GM18511 (cell line): ENCODE results near the gene NME5.
"Not testable (repeated sequence)": the region's sequence is repeated elsewhere in the genome, so short reads cannot be mapped to it uniquely, and the experiment has no call there.

Experiments used
- ATAC-seq: cut with Tn5 transposase; IDR thresholded peaks from one replicate; pipeline ENCODE4 v1.9.1; 2021; ENCODE audit warnings: mild to moderate bottlenecking, moderate library complexity; ENCODE audit not compliant: unreplicated experiment

NME5 gene

DNA sequence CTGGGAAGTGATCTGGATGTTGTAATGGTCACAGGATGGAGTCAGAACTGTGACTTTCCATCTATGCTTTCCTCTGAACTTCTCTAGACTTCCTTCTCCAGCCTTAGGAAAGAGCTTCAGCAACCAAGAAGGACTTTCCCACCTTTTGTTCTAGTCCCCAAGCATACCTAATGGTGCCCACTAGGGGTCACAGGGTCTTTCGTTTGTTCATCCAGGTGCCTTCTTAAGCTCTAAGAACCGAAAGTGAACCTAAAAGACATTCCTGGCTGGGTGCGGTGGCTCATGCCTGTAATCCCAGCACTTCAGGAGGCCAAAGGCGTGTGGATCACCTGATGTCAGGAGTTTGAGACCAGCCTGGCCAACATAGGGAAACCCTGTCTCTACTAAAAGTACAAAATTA is 57.2 kb downstream of the NME5 start:
- no peak for ATAC-seq

DNA sequence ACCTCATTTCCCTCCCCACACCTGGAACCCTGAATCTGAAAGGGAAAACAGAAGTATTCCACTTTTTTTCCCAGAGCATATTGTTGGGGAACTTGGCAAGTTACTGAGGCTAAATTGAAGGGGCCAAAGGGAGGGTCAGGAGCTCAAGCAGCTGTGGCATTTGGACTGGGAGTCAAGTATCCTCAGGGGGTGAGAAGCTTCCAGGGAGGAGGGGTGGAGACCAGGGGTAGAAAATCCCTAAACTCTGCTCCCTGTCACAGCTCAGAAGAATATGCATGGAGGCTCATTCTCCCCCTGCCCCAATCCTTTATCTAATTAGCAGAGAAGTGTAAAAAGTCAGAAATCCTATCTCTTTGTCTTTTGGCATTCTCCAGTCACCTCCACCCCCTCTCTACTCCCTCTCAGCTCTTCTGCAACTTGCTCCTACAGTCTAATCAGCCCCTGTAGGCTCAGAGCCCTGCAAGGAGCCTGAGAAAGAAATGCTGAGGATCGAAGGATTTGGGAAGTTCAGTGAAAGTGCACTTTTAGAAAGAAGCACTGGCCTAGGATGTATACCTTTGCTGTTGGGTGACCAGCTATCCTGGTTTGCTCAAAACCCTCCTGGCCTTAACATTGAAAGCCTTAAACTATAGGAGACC is 61.1 kb downstream of the NME5 start:
- ATAC-seq, result no peak

DNA sequence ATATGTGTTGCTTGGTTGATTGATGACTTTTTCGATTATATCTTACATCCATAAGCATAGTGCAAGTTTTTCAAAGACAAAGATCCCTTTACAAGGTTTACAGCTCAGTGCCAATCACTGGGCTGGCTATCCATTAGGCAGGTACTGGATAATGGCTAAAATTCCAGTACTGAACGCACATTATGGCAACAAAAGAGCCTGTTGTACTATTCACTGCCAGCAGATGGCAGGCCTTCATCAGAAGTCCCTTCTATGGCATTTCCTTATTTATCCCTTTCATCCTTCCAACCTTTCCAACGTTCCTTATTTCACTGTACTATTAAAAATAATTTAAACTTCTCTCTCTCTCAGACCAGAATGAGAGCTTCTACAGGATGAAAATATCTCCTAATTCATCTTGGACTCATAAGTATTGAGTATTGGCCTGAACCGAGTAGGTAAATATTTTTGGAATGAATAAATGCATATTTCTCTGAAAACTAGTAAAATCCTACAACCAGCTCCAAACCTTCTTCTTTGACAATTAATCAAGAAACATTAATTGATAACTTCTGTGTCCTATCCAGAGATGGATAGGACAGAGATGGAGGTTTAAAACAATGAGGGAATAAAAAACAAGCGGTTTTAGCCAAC is 62.0 kb downstream of the NME5 start:
- ATAC-seq, result no peak

DNA sequence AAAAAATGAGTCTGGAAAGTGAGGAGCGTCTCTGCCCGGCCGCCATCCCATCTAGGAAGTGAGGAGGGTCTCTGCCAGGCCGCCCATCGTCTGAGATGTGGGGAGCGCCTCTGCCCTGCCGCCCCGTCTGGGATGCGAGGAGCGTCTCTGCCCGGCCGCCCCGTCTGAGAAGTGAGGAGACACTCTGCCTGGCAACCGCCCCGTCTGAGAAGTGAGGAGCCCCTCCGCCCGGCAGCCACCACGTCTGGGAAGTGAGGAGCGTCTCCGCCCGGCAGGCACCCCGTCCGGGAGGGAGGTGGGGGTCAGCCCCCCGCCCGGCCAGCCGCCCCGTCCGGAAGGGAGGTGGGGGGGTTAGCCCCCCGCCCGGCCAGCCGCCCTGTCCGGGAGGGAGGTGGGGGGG is 69.2 kb downstream of the NME5 start:
- ATAC-seq, result not testable (repeated sequence)

DNA sequence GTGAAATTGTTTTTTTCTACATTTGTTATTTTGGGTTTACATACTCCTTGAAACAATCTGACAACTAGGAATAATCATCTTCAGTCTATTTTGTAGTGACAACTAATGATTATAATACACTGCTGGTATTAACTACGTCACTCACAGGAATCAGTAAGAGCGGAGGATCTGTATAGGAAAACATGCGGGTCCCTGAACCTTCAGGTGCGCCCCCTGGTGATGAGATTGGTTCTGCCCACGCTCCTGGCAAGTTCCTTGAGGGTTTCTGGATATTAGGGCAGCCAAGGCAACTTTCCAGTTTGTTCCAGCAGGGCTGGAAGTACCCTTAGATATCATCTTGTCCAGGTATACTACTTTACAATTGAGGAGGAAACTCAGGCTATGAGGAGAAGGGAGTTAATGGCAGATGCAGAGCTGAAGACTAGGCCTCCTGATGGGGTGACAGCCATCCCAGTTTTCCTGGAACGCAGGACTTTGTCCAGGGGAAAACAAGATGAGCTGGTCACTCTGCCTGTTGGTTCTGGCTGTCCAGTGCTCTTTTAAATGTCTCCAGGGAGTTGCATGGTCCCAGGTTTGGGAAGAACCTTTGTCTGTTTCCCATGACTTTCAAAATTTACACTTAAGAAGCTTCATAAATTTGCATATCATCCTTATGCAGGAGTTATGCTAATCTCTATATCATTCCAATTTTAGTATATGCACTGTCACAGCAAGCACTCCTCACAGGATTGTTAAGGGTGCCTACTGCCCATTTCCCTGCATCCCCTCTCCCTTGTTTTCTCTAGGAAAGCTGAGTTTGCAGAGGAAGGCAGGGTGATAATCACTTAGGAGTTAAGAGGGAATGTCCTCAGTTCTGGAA is 70.3 kb downstream of the NME5 start:
- no peak for ATAC-seq

DNA sequence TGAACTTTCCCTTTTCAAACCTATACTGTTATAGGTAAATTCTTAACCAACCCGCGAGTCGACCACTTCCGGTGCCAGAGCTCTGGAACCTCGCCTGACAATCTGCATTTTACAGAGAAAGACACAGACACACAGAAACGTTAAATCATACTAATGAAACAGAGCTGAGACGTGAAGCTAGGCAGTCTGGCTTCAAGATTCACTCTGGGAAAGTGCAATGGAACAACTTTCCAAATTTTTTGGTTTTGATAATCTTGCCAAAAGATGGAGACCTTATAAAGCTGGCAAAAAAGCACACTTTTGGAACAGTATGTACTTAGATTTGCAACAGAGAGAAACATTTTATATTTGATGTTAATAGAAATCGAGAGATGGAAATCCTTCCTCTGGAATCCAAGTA is 71.3 kb downstream of the NME5 start:
- no peak for ATAC-seq
